ENCODE results near the gene HCN1.
A peak's percentile ranks its signal among the peaks of the same experiment; 100 is the strongest.

Gene HCN1

DNA sequence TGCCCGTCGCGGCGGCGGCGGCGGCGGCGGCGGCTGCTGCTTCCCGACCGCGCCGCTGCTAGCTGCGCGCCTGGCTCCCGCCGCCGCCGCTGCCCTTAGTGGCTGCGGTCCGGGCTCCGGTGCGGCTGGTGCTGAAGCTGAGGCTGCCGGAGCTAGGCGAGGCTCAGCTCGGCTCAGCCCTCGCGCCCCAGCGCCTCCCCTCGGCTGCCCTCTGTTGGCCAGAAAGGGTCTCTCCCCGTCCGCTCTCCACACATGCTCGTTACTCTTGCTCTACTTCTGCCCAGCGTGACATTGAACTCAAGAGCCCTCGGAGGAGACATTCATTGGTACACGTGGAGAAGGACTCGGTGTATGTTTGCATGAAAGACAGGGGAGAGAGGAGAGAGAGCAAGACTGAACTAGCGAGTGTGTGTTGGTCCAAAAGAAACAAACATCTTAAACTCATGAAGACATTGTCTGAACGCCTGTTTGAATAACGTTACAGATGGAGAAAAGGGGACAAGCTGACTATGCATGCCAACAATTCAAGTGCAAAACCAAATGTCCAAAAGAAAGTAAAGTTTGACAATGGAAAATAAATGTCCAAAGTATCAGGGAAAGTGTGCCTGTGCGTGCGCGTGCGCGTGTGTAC lies at the start of gene HCN1:
HCN1 (minus strand) TSS at position 175 of the 631 bp plus-strand sequence.
- no peak within 1 kb of the TSS for H3K27ac Mint-ChIP-seq
- DNase-seq, result peak; percentile 55
- H3K27me3 Mint-ChIP-seq, result peaks cover 21% of the 10 kb centered on the region
- no peaks in the 10 kb centered on the region for H3K9me3 Mint-ChIP-seq
- H3K4me3 Mint-ChIP-seq, result no peak within 1 kb of the TSS
- H3K4me1 Mint-ChIP-seq, result no peaks in the 10 kb centered on the region
- CTCF ChIA-PET, result interaction anchor here (1.0 kb wide), 1 partner anchor 658 kb away, joined by 4 read pairs; no protein-coding TSS in a partner anchor
- no peaks in the 10 kb centered on the region for H3K36me3 Mint-ChIP-seq

- Mint-ChIP-seq H3K27me3 (no peaks in the 10 kb centered on the region), H3K9me3 (peaks cover 20% of the 10 kb centered on the region), H3K27ac (no peak overlapping the region), H3K4me1 (no peaks in the 10 kb centered on the region), H3K4me3 (no peak overlapping the region), H3K36me3 (no peaks in the 10 kb centered on the region)
- DNase-seq, result no peak
- CTCF ChIA-PET, result no interaction called here
Observed at GRCh38 chr5:45741110-45741509, 44.9 kb upstream of the HCN1 start.

DNA sequence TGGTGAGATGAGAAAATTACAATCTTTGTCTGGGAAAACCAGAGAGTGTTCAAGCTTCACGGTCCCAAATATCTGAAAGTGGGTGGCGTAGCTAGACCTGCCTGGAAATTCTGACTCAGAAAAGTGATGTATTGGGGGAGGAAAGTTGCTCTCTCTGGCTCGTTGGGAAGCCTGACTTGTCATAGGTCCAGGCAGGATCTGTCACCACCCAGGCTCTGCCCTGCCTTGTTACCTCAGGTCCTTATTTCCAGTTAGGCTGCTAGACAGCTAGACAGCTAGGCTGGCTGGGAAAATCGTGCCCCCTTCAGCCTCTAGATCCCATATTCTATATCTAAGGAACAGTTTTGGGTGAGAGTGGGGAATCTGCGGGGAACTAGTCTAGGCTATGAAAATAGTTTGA lies 41.0 kb upstream of the HCN1 start:
- Mint-ChIP-seq H3K4me1 (no peaks in the 10 kb centered on the region), H3K27ac (no peak overlapping the region), H3K4me3 (no peak overlapping the region), H3K36me3 (no peaks in the 10 kb centered on the region), H3K27me3 (no peaks in the 10 kb centered on the region), H3K9me3 (peaks cover 13% of the 10 kb centered on the region)
- DNase-seq, result no peak
- CTCF ChIA-PET, result no interaction called here

DNA sequence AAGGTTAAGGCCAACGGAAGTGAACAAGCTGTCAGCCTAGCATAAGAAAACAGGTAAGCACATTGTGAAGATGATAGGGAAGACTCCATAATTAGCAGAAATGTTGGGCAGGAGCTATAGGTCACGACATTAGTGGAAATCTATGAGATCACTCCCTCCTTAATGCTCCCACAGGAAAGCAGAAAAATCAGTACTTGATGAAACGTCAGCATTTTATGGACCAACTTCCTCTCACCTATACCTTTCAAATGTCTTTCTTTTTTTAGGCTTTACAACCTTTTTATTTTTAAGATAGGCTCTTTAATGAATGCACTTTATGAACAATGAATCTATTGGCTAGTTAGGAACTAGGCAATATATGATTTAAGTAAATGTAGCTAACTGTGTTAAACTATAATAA lies 29.4 kb upstream of the HCN1 start:
- H3K9me3 Mint-ChIP-seq, result peaks cover 14% of the 10 kb centered on the region
- no peaks in the 10 kb centered on the region for H3K27me3 Mint-ChIP-seq
- no peak overlapping the region for H3K27ac Mint-ChIP-seq
- H3K36me3 Mint-ChIP-seq, result no peaks in the 10 kb centered on the region
- no peaks in the 10 kb centered on the region for H3K4me1 Mint-ChIP-seq
- H3K4me3 Mint-ChIP-seq, result no peak overlapping the region
- CTCF ChIA-PET, result no interaction called here
- no peak for DNase-seq

DNA sequence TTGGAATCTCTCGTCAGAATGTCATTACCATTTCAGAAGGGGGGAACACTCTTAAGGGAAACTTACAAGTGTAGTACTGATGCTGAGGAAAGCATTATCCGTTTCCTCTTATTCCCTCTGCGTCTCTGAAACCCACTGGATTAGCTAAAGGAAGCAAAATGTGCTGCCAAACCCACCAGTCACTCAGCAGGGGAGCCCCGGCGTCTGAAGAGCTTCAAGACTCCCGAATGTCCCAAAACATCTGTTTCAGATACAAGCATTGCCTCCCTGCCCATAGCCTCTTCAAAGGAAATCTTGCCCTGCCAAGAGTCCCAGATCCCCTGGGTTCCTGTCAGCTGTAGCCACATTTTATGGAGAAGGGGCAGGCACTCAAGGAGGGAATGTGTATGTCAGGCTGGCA lies 1.0 kb upstream of the HCN1 start:
- CTCF ChIA-PET, result no interaction called here
- no peaks in the 10 kb centered on the region for H3K4me1 Mint-ChIP-seq
- H3K4me3 Mint-ChIP-seq, result no peak overlapping the region
- no peak for DNase-seq
- no peak overlapping the region for H3K27ac Mint-ChIP-seq
- no peaks in the 10 kb centered on the region for H3K36me3 Mint-ChIP-seq
- no peaks in the 10 kb centered on the region for H3K9me3 Mint-ChIP-seq
- peaks cover 21% of the 10 kb centered on the region for H3K27me3 Mint-ChIP-seq

GRCh38 chr5:45695804-45696156 lies 400 bp downstream of the HCN1 start:
- Mint-ChIP-seq H3K27me3 (peaks cover 21% of the 10 kb centered on the region), H3K36me3 (no peaks in the 10 kb centered on the region), H3K27ac (no peak overlapping the region), H3K9me3 (no peaks in the 10 kb centered on the region), H3K4me1 (no peaks in the 10 kb centered on the region), H3K4me3 (no peak overlapping the region)
- DNase-seq, result no peak
- CTCF ChIA-PET, result interaction anchor here (1.0 kb wide), 1 partner anchor 657 kb away, joined by 4 read pairs; no protein-coding TSS in a partner anchor

- Mint-ChIP-seq H3K9me3 (no peaks in the 10 kb centered on the region), H3K4me1 (no peaks in the 10 kb centered on the region), H3K27ac (no peak overlapping the region), H3K4me3 (no peak overlapping the region), H3K27me3 (peaks cover 21% of the 10 kb centered on the region), H3K36me3 (no peaks in the 10 kb centered on the region)
- CTCF ChIA-PET, result no interaction called here
- no peak for DNase-seq
Observed at GRCh38 chr5:45694971-45695803, 993 bp downstream of the HCN1 start.

GRCh38 chr5:45694255-45694814 lies 1.8 kb downstream of the HCN1 start:
- Mint-ChIP-seq H3K27ac (no peak overlapping the region), H3K9me3 (no peaks in the 10 kb centered on the region), H3K27me3 (peaks cover 21% of the 10 kb centered on the region), H3K36me3 (no peaks in the 10 kb centered on the region), H3K4me1 (no peaks in the 10 kb centered on the region), H3K4me3 (no peak overlapping the region)
- no peak for DNase-seq
- CTCF ChIA-PET, result no interaction called here

GRCh38 chr5:45692481-45692880 lies 3.7 kb downstream of the HCN1 start:
- no peaks in the 10 kb centered on the region for H3K4me1 Mint-ChIP-seq
- no peak overlapping the region for H3K4me3 Mint-ChIP-seq
- CTCF ChIA-PET, result no interaction called here
- H3K27me3 Mint-ChIP-seq, result peaks cover 21% of the 10 kb centered on the region
- no peak for DNase-seq
- H3K36me3 Mint-ChIP-seq, result no peaks in the 10 kb centered on the region
- no peak overlapping the region for H3K27ac Mint-ChIP-seq
- no peaks in the 10 kb centered on the region for H3K9me3 Mint-ChIP-seq

DNA sequence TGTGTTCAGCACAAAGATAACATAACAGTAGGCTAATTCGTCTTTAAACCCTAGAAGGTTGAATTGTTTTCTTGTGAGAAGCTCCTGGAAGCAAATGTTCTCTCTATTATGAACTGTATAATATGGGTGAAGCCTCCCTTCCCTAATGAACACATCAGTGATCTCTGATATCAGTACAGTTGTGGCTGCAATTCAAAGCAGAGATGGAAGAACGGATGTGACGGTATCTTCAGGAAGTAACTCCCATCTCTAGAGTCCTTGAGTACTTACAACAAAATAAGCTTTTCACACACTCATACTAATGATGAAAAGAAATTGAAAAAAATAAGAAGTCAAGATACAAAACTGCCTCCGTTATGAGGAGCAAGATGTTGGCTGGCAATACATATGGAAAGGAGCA lies 4.5 kb downstream of the HCN1 start:
- H3K27me3 Mint-ChIP-seq, result peaks cover 17% of the 10 kb centered on the region
- H3K9me3 Mint-ChIP-seq, result no peaks in the 10 kb centered on the region
- CTCF ChIA-PET, result no interaction called here
- no peaks in the 10 kb centered on the region for H3K4me1 Mint-ChIP-seq
- no peak for DNase-seq
- H3K4me3 Mint-ChIP-seq, result no peak overlapping the region
- no peak overlapping the region for H3K27ac Mint-ChIP-seq
- no peaks in the 10 kb centered on the region for H3K36me3 Mint-ChIP-seq

DNA sequence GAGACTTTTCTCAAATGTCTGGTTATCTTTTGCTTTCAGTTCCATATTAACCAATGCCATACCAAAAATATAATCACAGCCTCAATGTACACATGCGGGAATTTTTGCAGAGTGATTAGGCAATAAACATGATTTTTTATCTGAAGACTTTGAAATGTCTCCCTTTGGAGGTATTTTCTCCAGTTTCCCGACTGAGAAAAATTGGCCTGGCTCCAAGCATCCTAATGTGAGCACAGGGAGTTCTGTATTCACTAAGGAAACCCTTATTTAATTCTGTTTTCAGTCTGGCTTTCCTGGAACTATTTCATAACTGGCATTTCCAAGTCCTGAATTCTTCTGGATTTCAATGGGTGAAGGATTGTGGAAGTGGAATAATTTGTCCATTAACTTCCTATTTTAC lies 8.5 kb downstream of the HCN1 start:
- Mint-ChIP-seq H3K4me3 (no peak overlapping the region), H3K27me3 (no peaks in the 10 kb centered on the region), H3K36me3 (no peaks in the 10 kb centered on the region), H3K27ac (no peak overlapping the region), H3K4me1 (no peaks in the 10 kb centered on the region), H3K9me3 (no peaks in the 10 kb centered on the region)
- DNase-seq, result no peak
- CTCF ChIA-PET, result no interaction called here

- CTCF ChIA-PET, result no interaction called here
- DNase-seq, result no peak
- no peaks in the 10 kb centered on the region for H3K9me3 Mint-ChIP-seq
- H3K4me1 Mint-ChIP-seq, result no peaks in the 10 kb centered on the region
- H3K27me3 Mint-ChIP-seq, result no peaks in the 10 kb centered on the region
- no peak overlapping the region for H3K4me3 Mint-ChIP-seq
- no peaks in the 10 kb centered on the region for H3K36me3 Mint-ChIP-seq
- no peak overlapping the region for H3K27ac Mint-ChIP-seq
Observed at GRCh38 chr5:45686620-45687019, 9.6 kb downstream of the HCN1 start.

DNA sequence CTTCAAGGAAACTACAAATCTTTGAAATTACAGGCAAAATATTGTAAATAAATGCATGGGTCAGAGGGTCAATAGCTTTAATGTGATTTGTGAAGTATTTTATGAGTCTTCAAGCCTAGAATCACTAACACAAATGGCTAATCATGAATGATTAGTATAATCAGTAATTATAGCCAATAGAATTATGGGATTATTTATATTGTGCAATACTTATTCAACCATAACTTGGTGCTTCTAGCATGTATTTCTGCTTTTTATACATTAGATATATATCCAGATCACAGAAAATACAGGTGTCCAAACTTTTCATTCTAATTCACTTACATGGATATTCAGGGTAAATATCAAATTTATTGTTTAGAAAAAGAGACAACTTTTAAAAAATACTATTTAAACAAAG lies 12.1 kb downstream of the HCN1 start:
- H3K4me3 Mint-ChIP-seq, result no peak overlapping the region
- CTCF ChIA-PET, result no interaction called here
- no peak overlapping the region for H3K27ac Mint-ChIP-seq
- H3K9me3 Mint-ChIP-seq, result peaks cover 4% of the 10 kb centered on the region
- DNase-seq, result no peak
- no peaks in the 10 kb centered on the region for H3K36me3 Mint-ChIP-seq
- H3K4me1 Mint-ChIP-seq, result no peaks in the 10 kb centered on the region
- H3K27me3 Mint-ChIP-seq, result no peaks in the 10 kb centered on the region

DNA sequence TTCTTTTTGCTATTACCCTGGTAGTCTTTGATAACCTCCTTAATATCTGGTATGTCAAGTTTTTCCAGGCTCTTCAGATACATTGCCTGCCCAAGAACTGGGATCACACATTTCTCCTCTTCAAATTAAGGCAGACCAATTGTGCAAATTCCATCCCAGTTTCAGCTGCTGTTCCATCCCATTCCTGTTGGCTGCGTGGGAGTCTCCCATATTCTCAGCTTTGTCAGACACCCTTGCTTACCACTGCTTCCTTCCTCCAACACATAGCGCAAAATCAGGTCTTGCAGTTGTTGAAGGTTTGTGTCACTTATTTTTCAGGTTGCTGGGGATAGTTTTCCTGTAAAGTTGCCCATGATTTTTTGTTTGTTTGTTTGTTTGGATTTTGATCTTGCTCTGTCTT lies 15.2 kb downstream of the HCN1 start:
- Mint-ChIP-seq H3K36me3 (no peaks in the 10 kb centered on the region), H3K27ac (no peak overlapping the region), H3K27me3 (no peaks in the 10 kb centered on the region), H3K4me1 (no peaks in the 10 kb centered on the region), H3K4me3 (no peak overlapping the region), H3K9me3 (peaks cover 4% of the 10 kb centered on the region)
- CTCF ChIA-PET, result no interaction called here
- DNase-seq, result no peak

DNA sequence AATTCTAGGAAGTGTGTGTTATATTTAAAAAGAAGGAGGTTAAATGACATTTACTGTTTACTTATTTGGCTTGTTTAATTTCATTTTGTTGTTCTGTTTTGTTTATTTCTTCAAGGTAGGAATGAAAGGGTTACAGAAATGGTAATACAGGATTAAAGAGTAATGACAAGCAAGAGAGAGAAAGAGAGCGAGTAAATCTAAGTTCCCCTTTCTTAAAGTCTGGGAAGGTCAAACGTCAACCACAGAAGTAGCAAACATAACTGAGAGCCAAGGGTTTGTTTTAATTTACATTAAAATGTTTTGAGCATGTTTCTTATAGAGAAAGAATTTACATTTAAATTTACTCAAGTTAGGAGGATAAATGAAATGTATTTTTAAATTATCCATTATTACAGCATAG lies 18.7 kb downstream of the HCN1 start:
- no peak for DNase-seq

More for the DNA sequence above, 18.7 kb downstream of the HCN1 start:
- H3K9me3 Mint-ChIP-seq, result peaks cover 8% of the 10 kb centered on the region
- no peaks in the 10 kb centered on the region for H3K27me3 Mint-ChIP-seq
- H3K4me1 Mint-ChIP-seq, result no peaks in the 10 kb centered on the region
- no peak overlapping the region for H3K27ac Mint-ChIP-seq
- no peak overlapping the region for H3K4me3 Mint-ChIP-seq
- CTCF ChIA-PET, result no interaction called here
- no peaks in the 10 kb centered on the region for H3K36me3 Mint-ChIP-seq
